HCT116 (cell line): ENCODE results near the gene FGD5. TPM values are rescaled to one million over a fixed set of nuclear protein-coding genes. Genes with fewer than 3 reads are reported as not detected.

Source experiments
- ATAC-seq: fragments of 200-7000 bp; cut with Tn5 transposase; 2 replicates; pipeline ENCODE4 v1.9.1; 2020; ENCODE audit warnings: mild to moderate bottlenecking, moderate library complexity
- BruUV-seq: library from RNA; stranded (reverse); fragments of 400-500 nt; replicated peaks from 2 replicates; lab custom pipeline; 2021; lab: Mats Ljungman, UMichigan
- CTCF ChIA-PET: fragments of 300-600 bp; sonication (Branson Sonifier 250); formaldehyde crosslinking; loops from one replicate; lab custom pipeline; 2021; ENCODE audit warnings: antibody characterized with exemption; lab: Charles Lee
- POLR2A ChIA-PET: fragments of 300-600, 350-600 bp; sonication (Branson Sonifier 250); formaldehyde crosslinking; loops from one replicate; lab custom pipeline; 2021; ENCODE audit warnings: antibody characterized with exemption; lab: Charles Lee
- RAD21 ChIA-PET, 2 experiments: fragments of 300-600 bp; sonication (Branson Sonifier 250); formaldehyde crosslinking; loops; one replicate each; lab custom pipeline; 2023; ENCODE audit warnings: low total read pairs in 2 of 2; ENCODE audit not compliant: uncharacterized antibody in 2 of 2, unreplicated experiment in 2 of 2, low non-redundant PET in 1 of 2; lab: Charles Lee
- DNase-seq: peaks from one replicate; pipeline ENCODE4 v3.0.0-alpha.2; 2010; ENCODE audit warnings: low read depth, low spot score
- H2AFZ ChIP-seq: fragments of 200-600 bp; shearing (Covaris generic), sonication (generic); 2 replicates; pipeline ENCODE4 v1.6.1; 2017; ENCODE audit warnings: low read depth, mixed run types, mixed read lengths, antibody characterized with exemption, low read length; ENCODE audit not compliant: poor library complexity, severe bottlenecking
- H3K27ac ChIP-seq: 2 replicates; pipeline ENCODE4 v1.5.1; 2012; ENCODE audit warnings: low read depth, low read length
- H3K27me3 ChIP-seq: fragments of 200-600 bp; sonication (generic); 2 replicates; pipeline ENCODE4 v1.6.1; 2016; ENCODE audit warnings: mixed run types, low read length, mixed read lengths; ENCODE audit not compliant: insufficient read depth
- H3K36me3 ChIP-seq, 2 experiments: fragments of 200-500 bp in 1 of 2; fragments of 200-600 bp in 1 of 2; sonication (Bioruptor generic) in 1 of 2; sonication (generic) in 1 of 2; 2 replicates each; pipeline versions ENCODE4 v1.5.1 to v1.6.1; 2014 to 2016; ENCODE audit warnings: low read length in 2 of 2, inconsistent platforms in 1 of 2, mixed read lengths in 1 of 2, mixed run types in 1 of 2; ENCODE audit not compliant: insufficient read depth in 2 of 2, control insufficient read depth in 1 of 2
- H3K4me1 ChIP-seq, 2 experiments: fragments of 200-600 bp in 1 of 2; sonication (generic) in 1 of 2; 2 replicates each; pipeline versions ENCODE4 v1.5.1 to v1.6.1; 2012 to 2017; ENCODE audit warnings: low read length in 2 of 2, inconsistent platforms in 1 of 2, mild to moderate bottlenecking in 1 of 2, mixed read lengths in 1 of 2, mixed run types in 1 of 2, moderate library complexity in 1 of 2; ENCODE audit not compliant: insufficient read depth in 2 of 2, control insufficient read depth in 1 of 2
- H3K4me2 ChIP-seq: fragments of 200-600 bp; sonication (generic); 2 replicates; pipeline ENCODE4 v1.6.1; 2017; ENCODE audit warnings: mixed run types, low read length, mixed read lengths
- H3K4me3 ChIP-seq, 2 experiments: fragments of 200-600 bp in 1 of 2; sonication (generic) in 1 of 2; replicated peaks in 1 of 2; 2 replicates each; pipeline ENCODE4 v1.5.1; 2011 to 2016; ENCODE audit warnings: low read length in 2 of 2, control low read depth in 1 of 2, low read depth in 1 of 2, mild to moderate bottlenecking in 1 of 2, mixed read lengths in 1 of 2, mixed run types in 1 of 2
- H3K79me2 ChIP-seq: fragments of 200-600 bp; sonication (generic); 2 replicates; pipeline ENCODE4 v1.6.1; 2017; ENCODE audit warnings: mild to moderate bottlenecking, mixed run types, low read length, moderate library complexity, mixed read lengths; ENCODE audit not compliant: insufficient read depth
- H3K9ac ChIP-seq: fragments of 200-600 bp; sonication (generic); 2 replicates; pipeline ENCODE4 v1.6.1; 2016; ENCODE audit warnings: low read length, mixed read lengths
- H3K9me2 ChIP-seq: fragments of 200-600 bp; sonication (generic), shearing (Covaris generic); 2 replicates; pipeline ENCODE4 v1.6.1; 2017; ENCODE audit warnings: mixed run types, mild to moderate bottlenecking, moderate library complexity; ENCODE audit not compliant: insufficient read depth
- H3K9me3 ChIP-seq, 2 experiments: fragments of 200-500 bp in 1 of 2; fragments of 200-600 bp in 1 of 2; sonication (Bioruptor generic) in 1 of 2; sonication (generic) in 1 of 2; 2 replicates each; pipeline ENCODE4 v1.6.1; 2014 to 2017; ENCODE audit warnings: low read length in 2 of 2, mixed read lengths in 2 of 2, inconsistent platforms in 1 of 2, low read depth in 1 of 2, mild to moderate bottlenecking in 1 of 2, mixed run types in 1 of 2, moderate library complexity in 1 of 2; ENCODE audit not compliant: control insufficient read depth in 1 of 2, insufficient read depth in 1 of 2
- H4K20me1 ChIP-seq: fragments of 200-600 bp; sonication (generic), shearing (Covaris generic); 2 replicates; pipeline ENCODE4 v1.6.1; 2017; ENCODE audit warnings: mixed run types, mild to moderate bottlenecking, moderate library complexity; ENCODE audit not compliant: insufficient read depth
- CEBPB ChIP-seq: IDR thresholded peaks from 2 replicates; pipeline ENCODE4 v1.6.1; 2012; ENCODE audit warnings: low read depth
- EGR1 ChIP-seq: IDR thresholded peaks from 2 replicates; pipeline ENCODE4 v1.6.1; 2012; ENCODE audit warnings: low read depth
- ELF1 ChIP-seq: IDR thresholded peaks from 2 replicates; pipeline ENCODE4 v1.6.1; 2012; ENCODE audit warnings: low read depth, borderline replicate concordance
- EZH2 ChIP-seq: fragments of 200-600 bp; sonication (generic); IDR thresholded peaks from 2 replicates; pipeline ENCODE4 v1.6.1; 2017; ENCODE audit warnings: antibody characterized with exemption, mixed run types
- EZH2phosphoT487 ChIP-seq: fragments of 200-600 bp; IDR thresholded peaks from 2 replicates; pipeline ENCODE4 v1.6.1; 2018; ENCODE audit warnings: antibody characterized with exemption, borderline replicate concordance
- FOSL1 ChIP-seq: IDR thresholded peaks from 2 replicates; pipeline ENCODE4 v1.6.1; 2012; ENCODE audit warnings: low read depth
- JUND ChIP-seq: IDR thresholded peaks from 2 replicates; pipeline ENCODE4 v1.6.1; 2012
- POLR2A ChIP-seq: IDR thresholded peaks from 2 replicates; pipeline ENCODE4 v1.7.0; 2011; ENCODE audit warnings: borderline replicate concordance; ENCODE audit not compliant: insufficient read depth, insufficient read length; ENCODE audit errors: extremely low read depth
- RAD21 ChIP-seq: IDR thresholded peaks from 2 replicates; pipeline ENCODE4 v1.6.1; 2012; ENCODE audit warnings: low read depth, mild to moderate bottlenecking
- SIN3A ChIP-seq: IDR thresholded peaks from 2 replicates; pipeline ENCODE4 v1.6.1; 2012; ENCODE audit warnings: low read depth
- TCF7L2 ChIP-seq: IDR thresholded peaks from 2 replicates; pipeline ENCODE4 v1.7.0; 2011; ENCODE audit warnings: borderline replicate concordance, inconsistent platforms; ENCODE audit not compliant: insufficient read depth, insufficient read length; ENCODE audit errors: extremely low read depth
- ZFX ChIP-seq: fragments of 450-650 bp; IDR thresholded peaks from 2 replicates; pipeline ENCODE4 v1.6.1; 2017
- ZNF274 ChIP-seq: fragments of 200-500 bp; sonication (Bioruptor generic); IDR thresholded peaks from 2 replicates; pipeline ENCODE4 v1.6.1; 2014; ENCODE audit warnings: mild to moderate bottlenecking, low read depth, low read length, inconsistent platforms
- intact Hi-C: fragments of 100-400 bp; cut with micrococcal nuclease; formaldehyde crosslinking; loops from 2 replicates; pipeline ENCODE4 v1.10.0; 2022
- total RNA-seq: library from RNA; stranded (reverse); gene quantifications from one replicate; pipeline ENCODE4 v1.2.1, GENCODE V29; 2021; ENCODE audit not compliant: unreplicated experiment
- TF ChIP-seq, protein P1 (sequence below): IDR thresholded peaks from 2 replicates; pipeline ENCODE4 v1.6.1; 2011; ENCODE audit warnings: mild to moderate bottlenecking, low read length, moderate library complexity; ENCODE audit not compliant: insufficient replicate concordance; ENCODE audit errors: extremely low read depth
- TF ChIP-seq, protein P2 (sequence below), 3 experiments: fragments of 200-600 bp in 1 of 3; sonication (generic) in 1 of 3; IDR thresholded peaks in 2 of 3; conservative IDR thresholded peaks in 1 of 3; 2 replicates each; pipeline ENCODE4 v1.5.1; 2012 to 2017; ENCODE audit warnings: low read depth in 2 of 3, low read length in 2 of 3, antibody characterized with exemption in 1 of 3, borderline replicate concordance in 1 of 3, control low read depth in 1 of 3, mild to moderate bottlenecking in 1 of 3, mixed read lengths in 1 of 3, mixed run types in 1 of 3, moderate library complexity in 1 of 3; ENCODE audit not compliant: insufficient read depth in 1 of 3
- TF ChIP-seq, protein P3 (sequence below): IDR thresholded peaks from 2 replicates; pipeline ENCODE4 v1.6.1; 2012; ENCODE audit warnings: low read depth

The FGD5 gene
- total RNA-seq, 1 experiment from 2014 or later, result 0.22 TPM

DNA sequence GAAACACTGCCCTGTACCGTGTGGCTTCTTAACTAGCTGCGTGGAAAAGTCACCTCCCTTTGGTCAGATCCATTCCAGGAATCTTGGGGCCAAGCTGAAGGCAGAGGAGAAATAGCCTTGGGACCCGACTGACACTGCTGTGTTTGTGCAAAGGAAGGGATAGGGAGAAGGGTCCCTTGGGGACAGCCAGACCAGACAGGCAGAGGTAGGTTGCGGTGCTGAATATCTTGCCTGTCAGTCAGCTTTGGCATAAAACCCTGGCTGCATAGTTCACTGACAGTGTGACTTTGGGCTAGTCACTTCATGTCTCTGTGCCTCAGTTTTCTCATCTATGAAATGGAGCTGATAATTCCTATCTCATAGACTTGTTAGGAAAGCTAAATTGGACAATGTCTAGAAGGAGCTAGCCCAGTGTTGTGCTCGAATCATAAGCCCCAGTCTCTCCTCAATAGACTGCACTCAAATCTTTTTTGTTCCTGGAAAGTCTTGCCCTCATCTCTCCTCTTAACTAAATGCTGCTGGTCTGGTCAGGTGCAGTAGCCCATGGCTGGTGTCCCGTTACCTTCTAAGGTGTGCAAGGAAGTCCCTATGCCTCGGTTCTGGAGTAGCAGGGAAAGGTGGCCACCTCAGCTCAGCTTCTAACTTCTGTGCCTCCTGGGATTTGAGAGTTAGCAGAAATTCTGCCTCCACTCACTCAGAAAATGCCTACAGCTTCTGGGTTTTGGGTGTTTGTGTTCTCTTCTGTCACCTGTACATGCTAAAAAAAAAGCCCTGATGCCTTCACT is 25.8 kb downstream of the FGD5 start:
- no peak overlapping the region for H3K9ac ChIP-seq
- no peaks in the 10 kb centered on the region for H3K9me2 ChIP-seq
- peaks cover 5% of the 10 kb centered on the region; the same call in 1 of the 2 replicates for H3K27me3 ChIP-seq
- TF ChIP-seq TCF7L2 (no peak), SIN3A (no peak), CEBPB (no peak), ZNF274 (no peak), POLR2A (no peak), EGR1 (no peak), FOSL1 (no peak), EZH2phosphoT487 (no peak), RAD21 (no peak), JUND (no peak), EZH2 (no peak), ELF1 (no peak), ZFX (no peak)
- TF ChIP-seq, protein P1, sequence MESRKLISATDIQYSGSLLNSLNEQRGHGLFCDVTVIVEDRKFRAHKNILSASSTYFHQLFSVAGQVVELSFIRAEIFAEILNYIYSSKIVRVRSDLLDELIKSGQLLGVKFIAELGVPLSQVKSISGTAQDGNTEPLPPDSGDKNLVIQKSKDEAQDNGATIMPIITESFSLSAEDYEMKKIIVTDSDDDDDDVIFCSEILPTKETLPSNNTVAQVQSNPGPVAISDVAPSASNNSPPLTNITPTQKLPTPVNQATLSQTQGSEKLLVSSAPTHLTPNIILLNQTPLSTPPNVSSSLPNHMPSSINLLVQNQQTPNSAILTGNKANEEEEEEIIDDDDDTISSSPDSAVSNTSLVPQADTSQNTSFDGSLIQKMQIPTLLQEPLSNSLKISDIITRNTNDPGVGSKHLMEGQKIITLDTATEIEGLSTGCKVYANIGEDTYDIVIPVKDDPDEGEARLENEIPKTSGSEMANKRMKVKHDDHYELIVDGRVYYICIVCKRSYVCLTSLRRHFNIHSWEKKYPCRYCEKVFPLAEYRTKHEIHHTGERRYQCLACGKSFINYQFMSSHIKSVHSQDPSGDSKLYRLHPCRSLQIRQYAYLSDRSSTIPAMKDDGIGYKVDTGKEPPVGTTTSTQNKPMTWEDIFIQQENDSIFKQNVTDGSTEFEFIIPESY, result no peak
- TF ChIP-seq, protein P2, sequence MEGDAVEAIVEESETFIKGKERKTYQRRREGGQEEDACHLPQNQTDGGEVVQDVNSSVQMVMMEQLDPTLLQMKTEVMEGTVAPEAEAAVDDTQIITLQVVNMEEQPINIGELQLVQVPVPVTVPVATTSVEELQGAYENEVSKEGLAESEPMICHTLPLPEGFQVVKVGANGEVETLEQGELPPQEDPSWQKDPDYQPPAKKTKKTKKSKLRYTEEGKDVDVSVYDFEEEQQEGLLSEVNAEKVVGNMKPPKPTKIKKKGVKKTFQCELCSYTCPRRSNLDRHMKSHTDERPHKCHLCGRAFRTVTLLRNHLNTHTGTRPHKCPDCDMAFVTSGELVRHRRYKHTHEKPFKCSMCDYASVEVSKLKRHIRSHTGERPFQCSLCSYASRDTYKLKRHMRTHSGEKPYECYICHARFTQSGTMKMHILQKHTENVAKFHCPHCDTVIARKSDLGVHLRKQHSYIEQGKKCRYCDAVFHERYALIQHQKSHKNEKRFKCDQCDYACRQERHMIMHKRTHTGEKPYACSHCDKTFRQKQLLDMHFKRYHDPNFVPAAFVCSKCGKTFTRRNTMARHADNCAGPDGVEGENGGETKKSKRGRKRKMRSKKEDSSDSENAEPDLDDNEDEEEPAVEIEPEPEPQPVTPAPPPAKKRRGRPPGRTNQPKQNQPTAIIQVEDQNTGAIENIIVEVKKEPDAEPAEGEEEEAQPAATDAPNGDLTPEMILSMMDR (IDR thresholded peaks at IDR 0.05 in 2 of 3, conservative IDR thresholded peaks at IDR 0.05 in 1 of 3; ENCODE audit: borderline replicate concordance in 1 of 3, insufficient read depth in 1 of 3, low read depth in 2 of 3, low read length in 2 of 3), result no peak
- TF ChIP-seq, protein P3, sequence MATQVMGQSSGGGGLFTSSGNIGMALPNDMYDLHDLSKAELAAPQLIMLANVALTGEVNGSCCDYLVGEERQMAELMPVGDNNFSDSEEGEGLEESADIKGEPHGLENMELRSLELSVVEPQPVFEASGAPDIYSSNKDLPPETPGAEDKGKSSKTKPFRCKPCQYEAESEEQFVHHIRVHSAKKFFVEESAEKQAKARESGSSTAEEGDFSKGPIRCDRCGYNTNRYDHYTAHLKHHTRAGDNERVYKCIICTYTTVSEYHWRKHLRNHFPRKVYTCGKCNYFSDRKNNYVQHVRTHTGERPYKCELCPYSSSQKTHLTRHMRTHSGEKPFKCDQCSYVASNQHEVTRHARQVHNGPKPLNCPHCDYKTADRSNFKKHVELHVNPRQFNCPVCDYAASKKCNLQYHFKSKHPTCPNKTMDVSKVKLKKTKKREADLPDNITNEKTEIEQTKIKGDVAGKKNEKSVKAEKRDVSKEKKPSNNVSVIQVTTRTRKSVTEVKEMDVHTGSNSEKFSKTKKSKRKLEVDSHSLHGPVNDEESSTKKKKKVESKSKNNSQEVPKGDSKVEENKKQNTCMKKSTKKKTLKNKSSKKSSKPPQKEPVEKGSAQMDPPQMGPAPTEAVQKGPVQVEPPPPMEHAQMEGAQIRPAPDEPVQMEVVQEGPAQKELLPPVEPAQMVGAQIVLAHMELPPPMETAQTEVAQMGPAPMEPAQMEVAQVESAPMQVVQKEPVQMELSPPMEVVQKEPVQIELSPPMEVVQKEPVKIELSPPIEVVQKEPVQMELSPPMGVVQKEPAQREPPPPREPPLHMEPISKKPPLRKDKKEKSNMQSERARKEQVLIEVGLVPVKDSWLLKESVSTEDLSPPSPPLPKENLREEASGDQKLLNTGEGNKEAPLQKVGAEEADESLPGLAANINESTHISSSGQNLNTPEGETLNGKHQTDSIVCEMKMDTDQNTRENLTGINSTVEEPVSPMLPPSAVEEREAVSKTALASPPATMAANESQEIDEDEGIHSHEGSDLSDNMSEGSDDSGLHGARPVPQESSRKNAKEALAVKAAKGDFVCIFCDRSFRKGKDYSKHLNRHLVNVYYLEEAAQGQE, result no peak
- ChIA-PET CTCF (no interaction called here), RAD21 (no interaction called here), POLR2A (no interaction called here)
- ATAC-seq (no peak), DNase-seq (no peak)
- no peak overlapping the region for H3K4me3 ChIP-seq
- no peak overlapping the region for H2AFZ ChIP-seq
- intact Hi-C loops, result no loop called here
- H3K4me1 ChIP-seq, result peaks cover 10 to 15% of the 10 kb centered on the region in 2 experiments
- H3K36me3 ChIP-seq, result no peaks in the 10 kb centered on the region
- no peak overlapping the region for H3K27ac ChIP-seq
- H3K9me3 ChIP-seq, result no peaks in the 10 kb centered on the region
- H3K4me2 ChIP-seq, result no peak overlapping the region
- no peaks in the 10 kb centered on the region for H4K20me1 ChIP-seq
- no peaks in the 10 kb centered on the region for H3K79me2 ChIP-seq
- BruUV-seq, result no TSS peak
